ENCODE results near the gene PDE1C.

- no peak for TF ChIP-seq CTCF (IDR thresholded peaks at IDR 0.05)
- TF ChIP-seq EZH2 (IDR thresholded peaks at IDR 0.05; ENCODE audit: borderline replicate concordance, insufficient read depth, low read depth, low read length, poor library complexity, severe bottlenecking): no peak
Observed at GRCh38 chr7:32042900-32043299, 27.3 kb downstream of the PDE1C start.
